Measurements from ENCODE around the gene CNOT8.

The CNOT8 gene

DNA sequence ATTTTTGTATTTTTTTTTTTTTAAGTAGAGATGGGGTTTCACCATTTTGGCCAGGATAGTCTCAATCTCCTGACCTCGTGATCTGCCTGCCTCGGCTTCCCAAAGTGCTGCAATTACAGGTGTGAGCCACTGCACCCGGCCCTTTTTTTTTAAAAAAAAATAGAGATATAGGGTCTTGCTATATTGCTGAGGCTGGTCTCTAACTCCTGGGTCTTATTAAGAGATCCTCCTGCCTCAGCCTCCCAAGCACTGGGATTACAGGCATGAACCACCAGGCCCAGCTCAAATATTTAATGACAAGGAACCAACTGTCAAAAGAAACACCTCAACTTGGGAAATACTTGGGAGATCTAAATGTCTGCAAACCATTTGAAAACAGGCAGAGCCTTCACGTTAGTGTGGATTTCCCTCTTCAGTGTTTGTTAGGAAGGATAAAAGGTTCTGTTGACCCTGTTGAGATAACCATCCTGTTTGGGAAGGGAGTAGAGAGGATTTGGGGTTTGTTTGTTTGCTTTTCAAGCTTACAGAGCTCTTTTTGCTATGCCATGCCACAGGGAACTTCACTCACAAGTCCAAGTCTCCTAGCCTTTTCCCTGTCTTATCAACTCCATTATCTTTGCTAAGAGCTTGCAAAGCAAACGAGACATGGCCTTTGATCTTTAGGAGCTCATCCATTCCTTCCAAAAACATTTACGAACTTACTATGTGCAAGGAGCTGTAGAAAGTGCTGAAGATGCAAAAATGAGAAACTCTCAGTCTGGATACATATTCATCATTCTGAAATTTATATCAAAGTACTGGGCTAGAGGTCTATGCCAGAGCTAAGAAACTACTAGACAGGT lies 15.5 kb upstream of the CNOT8 start:
- H3K36me3 Mint-ChIP-seq = no peaks in the 10 kb centered on the region
- ATAC-seq (ENCODE audit: low read depth) (no peak), DNase-seq (ENCODE audit: low spot score in 2 of 2) (no peak)
- H3K27ac Mint-ChIP-seq = no peak overlapping the region
- no peak overlapping the region for H3K4me3 Mint-ChIP-seq
- H3K9me3 Mint-ChIP-seq = no peaks in the 10 kb centered on the region
- no peaks in the 10 kb centered on the region for H3K27me3 Mint-ChIP-seq
- H3K4me1 Mint-ChIP-seq = no peaks in the 10 kb centered on the region

DNA sequence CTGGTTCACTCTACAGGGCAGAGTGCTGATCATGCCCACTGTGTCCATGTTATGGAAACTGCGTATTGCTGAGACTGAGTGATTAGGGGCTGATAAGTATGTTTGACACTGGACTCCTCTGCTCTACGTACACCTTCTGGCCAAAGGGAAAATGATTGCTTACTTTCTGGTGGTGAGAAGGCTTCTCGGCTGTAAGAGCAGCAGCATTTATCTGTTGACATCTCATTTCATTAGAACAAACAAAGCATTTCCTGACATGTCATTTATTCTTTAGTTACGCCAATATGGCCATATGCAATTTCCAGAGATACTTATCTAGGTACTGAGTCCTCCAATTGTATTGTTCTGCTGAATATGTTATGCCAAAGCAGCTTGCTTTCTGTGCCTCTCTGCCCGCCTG lies 13.6 kb upstream of the CNOT8 start:
- no peak overlapping the region for H3K4me3 Mint-ChIP-seq
- DNase-seq (ENCODE audit: low spot score in 2 of 2) = no peak
- H3K4me1 Mint-ChIP-seq = no peaks in the 10 kb centered on the region
- no peaks in the 10 kb centered on the region for H3K27me3 Mint-ChIP-seq
- H3K36me3 Mint-ChIP-seq = no peaks in the 10 kb centered on the region
- H3K27ac Mint-ChIP-seq = no peak overlapping the region
- no peak for ATAC-seq (ENCODE audit: low read depth)
- H3K9me3 Mint-ChIP-seq = no peaks in the 10 kb centered on the region

DNA sequence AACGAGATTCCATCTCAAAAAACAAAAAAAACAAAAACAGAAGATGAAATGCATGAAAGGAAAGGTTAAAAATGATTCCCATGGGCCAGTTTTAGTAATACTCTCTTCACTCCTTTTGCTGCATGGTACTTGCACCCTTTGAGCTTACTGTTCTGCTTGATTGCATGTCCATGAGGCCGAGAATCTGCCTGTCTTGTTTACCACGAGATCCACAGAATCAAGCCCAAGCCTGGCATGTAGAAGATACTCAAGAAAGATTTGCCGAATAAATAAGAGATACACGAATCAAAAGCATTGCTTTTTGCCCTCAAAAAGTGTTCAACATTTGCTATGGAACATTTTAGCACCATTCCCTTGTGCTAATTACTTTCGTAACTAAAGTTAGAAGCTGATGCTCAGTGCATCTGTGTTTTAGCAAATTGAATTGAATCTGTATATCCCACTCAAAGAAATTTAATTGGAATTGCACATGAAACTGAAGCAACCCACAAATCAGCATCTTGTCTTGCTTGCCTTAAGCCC lies 9.1 kb upstream of the CNOT8 start:
- H3K4me1 Mint-ChIP-seq = no peaks in the 10 kb centered on the region
- no peaks in the 10 kb centered on the region for H3K9me3 Mint-ChIP-seq
- H3K36me3 Mint-ChIP-seq = no peaks in the 10 kb centered on the region
- H3K4me3 Mint-ChIP-seq = no peak overlapping the region
- H3K27me3 Mint-ChIP-seq = no peaks in the 10 kb centered on the region
- ATAC-seq (ENCODE audit: low read depth) (no peak), DNase-seq (ENCODE audit: low spot score in 2 of 2) (no peak)
- H3K27ac Mint-ChIP-seq = no peak overlapping the region

DNA sequence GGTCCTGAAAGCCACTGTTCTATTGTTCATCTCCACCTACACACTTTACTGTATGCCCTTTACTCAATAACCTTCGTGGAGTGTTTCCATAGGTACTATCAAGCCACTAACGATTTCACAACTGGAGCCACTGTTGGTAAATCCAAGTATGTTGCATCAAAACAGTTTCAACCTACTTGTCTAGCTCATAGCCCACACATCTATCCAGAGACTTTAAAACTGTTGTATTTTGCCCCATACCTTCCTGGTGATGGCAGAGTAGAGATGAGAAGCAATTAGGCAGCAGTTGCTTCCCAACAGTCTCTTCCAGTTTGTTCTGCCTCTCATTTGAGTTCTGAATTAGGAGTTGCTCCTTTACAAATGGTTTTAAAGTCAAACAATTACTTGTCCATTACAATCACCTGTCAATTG lies 8.6 kb upstream of the CNOT8 start:
- H3K27me3 Mint-ChIP-seq = no peaks in the 10 kb centered on the region
- no peaks in the 10 kb centered on the region for H3K9me3 Mint-ChIP-seq
- DNase-seq (ENCODE audit: low spot score in 2 of 2) (no peak), ATAC-seq (ENCODE audit: low read depth) (no peak)
- H3K4me3 Mint-ChIP-seq = no peak overlapping the region
- H3K4me1 Mint-ChIP-seq = no peaks in the 10 kb centered on the region
- H3K27ac Mint-ChIP-seq = no peak overlapping the region
- H3K36me3 Mint-ChIP-seq = no peaks in the 10 kb centered on the region

DNA sequence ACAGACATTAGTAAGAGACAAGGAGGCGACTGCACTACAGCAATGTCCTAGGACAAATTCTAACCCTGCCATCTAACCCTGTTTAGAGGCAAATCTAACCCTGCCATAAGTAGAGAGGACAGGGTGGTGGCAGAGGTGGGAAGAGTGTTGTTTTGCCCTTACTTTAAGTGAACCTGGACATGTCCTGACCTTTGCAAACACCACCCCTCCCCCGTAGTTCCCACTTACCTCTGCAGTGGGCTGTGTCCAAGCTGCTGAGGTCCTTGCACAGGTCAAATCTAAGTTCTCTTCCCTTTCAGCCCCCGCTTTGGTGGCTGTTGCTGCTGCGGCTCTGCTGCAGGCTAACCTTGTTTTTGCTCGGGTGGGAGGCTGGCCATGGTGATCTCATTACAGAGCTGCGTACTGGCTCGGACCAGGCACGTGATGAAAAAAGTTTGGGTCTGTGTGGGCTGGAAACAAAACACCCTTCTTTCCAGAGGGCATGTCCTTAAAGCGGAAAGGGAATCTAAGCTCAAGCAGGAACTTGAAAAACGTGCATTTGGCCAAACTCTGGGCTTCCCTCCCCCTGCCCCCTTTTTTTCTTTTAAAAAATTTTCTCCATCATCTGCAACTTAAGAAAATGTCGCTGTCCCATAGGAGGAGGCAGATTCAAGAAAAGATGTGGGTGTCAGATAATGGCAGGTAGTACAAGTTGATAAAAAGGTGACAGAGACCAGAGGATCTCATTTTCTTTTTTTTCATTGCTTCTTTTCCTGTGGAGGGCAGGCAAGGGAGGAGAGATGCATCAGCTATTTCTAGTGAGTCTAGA lies 8.0 kb upstream of the CNOT8 start, which contains the start of gene FAXDC2:
TSS of gene FAXDC2 (minus strand) at position 349 of the 808 bp plus-strand sequence. CDS start 12,425 bp downstream, outside the sequence.
- Mint-ChIP-seq H3K27me3 (no peaks in the 10 kb centered on the region), H3K9me3 (no peaks in the 10 kb centered on the region), H3K4me3 (no peak within 1 kb of the TSS), H3K4me1 (no peaks in the 10 kb centered on the region), H3K36me3 (no peaks in the 10 kb centered on the region), H3K27ac (no peak within 1 kb of the TSS)
- ATAC-seq (ENCODE audit: low read depth) (no peak), DNase-seq (ENCODE audit: low spot score in 2 of 2) (no peak)

DNA sequence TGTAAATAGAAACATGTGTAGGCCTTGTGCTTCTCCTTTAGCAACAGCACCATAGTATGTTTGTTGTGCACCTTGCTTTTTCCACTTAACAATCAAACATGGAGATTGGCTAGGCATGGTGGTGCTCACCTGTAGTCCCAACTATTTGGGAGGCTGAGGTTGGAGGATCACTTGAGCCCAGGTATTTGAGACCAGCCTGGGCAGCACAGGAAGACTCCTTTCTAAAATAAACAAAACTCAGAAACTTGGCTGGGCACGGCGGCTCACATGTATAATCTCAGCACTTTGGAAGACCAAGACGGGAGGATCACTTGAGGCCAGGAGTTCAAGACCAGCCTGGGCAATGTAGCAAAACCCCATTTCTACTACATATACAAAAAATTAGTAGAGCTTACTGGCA lies 7.1 kb upstream of the CNOT8 start:
- H3K4me1 Mint-ChIP-seq = no peaks in the 10 kb centered on the region
- no peak for ATAC-seq (ENCODE audit: low read depth)
- no peaks in the 10 kb centered on the region for H3K36me3 Mint-ChIP-seq

DNA sequence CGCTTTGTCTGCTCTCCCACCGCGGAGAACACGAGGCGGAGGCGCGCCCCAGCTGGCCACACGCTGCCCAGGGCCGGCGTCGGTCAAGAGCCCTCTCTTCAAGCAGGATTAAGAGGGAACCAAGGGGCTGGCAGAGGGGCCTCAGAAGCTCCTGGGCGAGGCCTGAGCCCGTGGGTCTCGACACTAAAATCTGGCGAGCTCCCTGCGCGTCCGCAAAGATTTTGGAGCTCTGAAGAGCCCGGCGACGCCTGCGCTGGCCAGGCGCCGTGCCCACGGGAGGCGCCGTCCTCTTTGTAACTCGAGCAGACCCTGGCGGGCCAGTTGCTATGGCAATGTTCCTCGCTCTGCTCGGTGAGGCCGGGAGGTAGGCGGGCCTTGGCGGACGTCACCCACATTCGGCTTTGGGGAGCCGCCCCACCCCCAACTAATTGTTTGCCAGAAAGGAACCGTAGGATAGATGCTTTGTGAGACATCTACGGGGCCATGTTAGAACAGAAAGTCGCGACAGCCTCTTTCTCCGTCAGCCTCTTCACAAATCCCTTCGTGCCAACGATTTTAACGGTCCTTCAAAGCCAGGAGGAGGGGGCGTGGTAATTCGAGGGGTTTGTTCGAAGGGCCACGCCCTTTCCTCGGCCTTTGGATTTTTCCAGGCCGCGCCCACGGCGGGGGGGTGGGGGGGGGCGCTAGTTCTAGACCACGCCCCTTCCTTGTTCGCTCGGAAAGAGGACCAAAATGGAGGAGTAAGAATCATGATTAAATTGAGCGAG lies 714 bp upstream of the CNOT8 start:
- Mint-ChIP-seq H3K27me3 (no peaks in the 10 kb centered on the region), H3K36me3 (peaks cover 3% of the 10 kb centered on the region), H3K4me1 (peaks cover 27% of the 10 kb centered on the region), H3K4me3 (peak overlapping the region; percentile 93), H3K9me3 (no peaks in the 10 kb centered on the region), H3K27ac (peak overlapping the region; percentile 94)
- ATAC-seq (ENCODE audit: low read depth) (peak; percentile 57), DNase-seq (ENCODE audit: low spot score in 2 of 2) (peak; percentile 81 to 82)

More for the DNA sequence above, 7.1 kb upstream of the CNOT8 start:
- no peaks in the 10 kb centered on the region for H3K9me3 Mint-ChIP-seq
- no peak for DNase-seq (ENCODE audit: low spot score in 2 of 2)
- no peak overlapping the region for H3K4me3 Mint-ChIP-seq
- no peak overlapping the region for H3K27ac Mint-ChIP-seq
- no peaks in the 10 kb centered on the region for H3K27me3 Mint-ChIP-seq

DNA sequence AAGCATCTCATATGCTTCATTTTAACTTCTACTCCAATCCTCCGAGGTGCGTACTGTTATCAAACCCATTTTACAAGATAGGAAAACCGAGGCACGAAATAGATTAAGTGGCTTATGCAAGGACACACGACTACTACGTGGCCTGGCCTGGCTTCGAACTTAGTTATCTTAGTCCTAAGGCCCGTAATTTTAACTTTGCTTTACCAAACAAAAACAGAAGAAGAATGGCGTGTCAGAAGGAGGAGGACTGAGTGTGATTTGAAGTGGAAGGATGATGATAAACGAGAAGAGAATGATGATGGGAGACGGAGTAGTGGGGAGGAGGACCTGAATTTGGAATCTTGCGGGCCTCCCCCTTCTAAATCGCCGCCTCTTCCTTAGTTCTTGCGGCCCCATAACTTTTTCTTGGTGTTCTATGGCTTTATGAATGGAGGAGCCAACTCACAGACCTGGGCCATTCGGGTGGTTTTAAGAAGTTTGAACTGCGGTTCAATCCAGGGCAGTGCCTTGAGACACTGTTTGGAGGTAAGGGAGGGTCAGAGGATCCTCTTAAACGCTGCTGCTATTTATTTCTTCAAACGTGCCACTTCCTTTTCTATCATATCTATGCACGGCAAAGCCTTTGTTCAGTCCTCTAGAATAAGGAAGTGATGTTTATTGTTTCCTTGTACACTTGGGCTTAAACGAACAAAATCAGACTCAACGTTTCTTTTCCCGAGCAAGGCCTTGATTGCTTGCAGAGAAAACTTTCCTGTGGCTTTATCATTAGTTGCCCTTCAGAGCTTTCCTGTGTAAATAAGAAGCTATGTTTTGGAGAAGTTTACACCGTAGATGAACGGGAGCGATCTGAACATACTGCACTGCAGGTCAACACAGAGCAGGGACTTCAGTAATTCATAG lies 795 bp downstream of the CNOT8 start:
- Mint-ChIP-seq H3K9me3 (no peaks in the 10 kb centered on the region), H3K36me3 (peaks cover 6% of the 10 kb centered on the region), H3K4me3 (peak overlapping the region; percentile 93), H3K27me3 (no peaks in the 10 kb centered on the region), H3K27ac (peak overlapping the region; percentile 94), H3K4me1 (peaks cover 34% of the 10 kb centered on the region)
- DNase-seq (ENCODE audit: low spot score in 2 of 2) (peak; percentile 17 to 29), ATAC-seq (ENCODE audit: low read depth) (peak; percentile 27)

DNA sequence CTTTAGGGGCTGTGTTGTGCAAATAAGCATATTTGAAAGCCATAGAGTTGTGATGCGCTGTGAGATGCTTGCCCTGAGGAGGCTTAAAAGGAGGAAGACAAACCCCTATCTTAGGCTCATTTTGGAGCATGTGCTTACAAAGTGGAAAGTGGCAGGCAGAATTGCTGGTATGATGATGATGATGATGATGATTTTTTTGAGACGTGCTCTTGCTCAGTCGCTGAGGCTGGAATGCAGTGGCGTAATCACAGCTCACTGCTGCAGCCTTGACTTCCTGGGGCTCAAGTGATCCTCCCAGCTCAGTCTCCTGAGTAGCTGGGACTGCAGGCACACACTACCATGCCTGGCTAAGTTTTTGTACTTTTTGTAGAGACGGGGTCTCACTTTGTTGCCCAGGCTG lies 1.7 kb downstream of the CNOT8 start:
- Mint-ChIP-seq H3K27ac (peak overlapping the region; percentile 94), H3K36me3 (peaks cover 9% of the 10 kb centered on the region), H3K4me3 (peak overlapping the region; percentile 93), H3K4me1 (peaks cover 37% of the 10 kb centered on the region), H3K27me3 (no peaks in the 10 kb centered on the region), H3K9me3 (no peaks in the 10 kb centered on the region)
- ATAC-seq (ENCODE audit: low read depth) (no peak), DNase-seq (ENCODE audit: low spot score in 2 of 2) (no peak)

DNA sequence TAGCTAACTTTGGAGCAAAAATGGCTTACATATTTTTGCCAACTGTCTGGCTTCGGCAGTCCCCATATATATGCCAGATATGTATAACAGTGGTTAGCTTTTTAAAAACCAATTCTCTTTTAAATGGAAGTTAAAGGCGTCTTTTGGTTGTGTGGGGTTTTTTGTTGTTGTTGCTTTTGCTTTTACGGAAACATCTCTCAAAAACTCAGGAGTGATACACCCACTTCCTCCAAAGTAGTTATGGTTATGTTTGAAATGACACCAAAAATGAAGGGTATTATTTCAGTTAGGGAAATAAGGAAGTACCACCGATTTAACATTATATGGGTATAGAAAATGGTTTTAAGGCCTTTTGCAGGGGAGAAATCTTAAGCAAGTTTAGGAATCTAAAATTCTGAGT lies 2.3 kb downstream of the CNOT8 start:
- DNase-seq (ENCODE audit: low spot score in 2 of 2) (no peak), ATAC-seq (ENCODE audit: low read depth) (no peak)
- Mint-ChIP-seq H3K4me3 (peak overlapping the region; percentile 93), H3K9me3 (no peaks in the 10 kb centered on the region), H3K36me3 (peaks cover 13% of the 10 kb centered on the region), H3K27me3 (no peaks in the 10 kb centered on the region), H3K4me1 (peaks cover 37% of the 10 kb centered on the region), H3K27ac (peak overlapping the region; percentile 94)

DNA sequence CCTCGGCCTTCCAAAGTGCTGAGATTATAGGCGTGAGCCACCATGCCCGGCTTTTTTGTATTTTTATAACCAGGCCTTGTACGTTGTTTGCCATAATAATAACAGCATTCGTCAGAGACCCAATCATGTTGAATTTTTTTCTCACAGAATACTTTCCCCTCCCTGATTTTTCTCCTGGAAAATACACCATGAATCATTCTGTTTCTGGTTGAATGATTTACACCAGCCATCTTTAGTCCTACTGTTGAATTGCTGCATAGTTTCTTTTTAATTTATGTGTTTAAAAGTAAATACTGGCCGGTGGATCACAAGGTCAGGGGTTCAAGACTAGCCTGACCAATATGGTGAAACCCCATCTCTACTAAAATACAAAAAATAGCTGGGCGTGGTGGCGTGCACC lies 3.5 kb downstream of the CNOT8 start:
- H3K27me3 Mint-ChIP-seq = no peaks in the 10 kb centered on the region
- H3K36me3 Mint-ChIP-seq = peaks cover 18% of the 10 kb centered on the region
- no peaks in the 10 kb centered on the region for H3K9me3 Mint-ChIP-seq
- peak overlapping the region; percentile 44 for H3K4me3 Mint-ChIP-seq
- no peak for ATAC-seq (ENCODE audit: low read depth)
- no peak overlapping the region for H3K27ac Mint-ChIP-seq
- H3K4me1 Mint-ChIP-seq = peaks cover 35% of the 10 kb centered on the region
- DNase-seq (ENCODE audit: low spot score in 2 of 2) = no peak

DNA sequence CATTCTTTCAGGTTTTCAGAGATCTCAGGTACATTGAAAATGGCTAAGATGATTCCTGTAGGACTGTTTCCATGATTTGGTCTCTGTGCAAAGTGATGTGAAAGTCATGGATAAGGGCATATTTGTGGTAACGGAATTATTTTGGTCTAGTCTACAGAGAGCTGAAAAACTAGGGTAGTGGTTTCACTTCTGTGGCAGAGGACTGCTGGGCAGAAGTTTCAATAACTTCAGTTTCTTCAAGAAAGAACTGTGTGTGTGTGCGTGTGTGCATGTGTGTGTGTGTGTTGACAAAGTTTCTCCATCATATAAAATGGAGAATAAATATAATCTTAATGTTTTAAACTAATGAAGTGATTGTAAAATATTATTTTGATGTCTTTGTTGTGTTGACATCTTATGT lies 4.3 kb downstream of the CNOT8 start:
- Mint-ChIP-seq H3K36me3 (peaks cover 20% of the 10 kb centered on the region), H3K27ac (peak overlapping the region; percentile 72), H3K9me3 (no peaks in the 10 kb centered on the region), H3K27me3 (no peaks in the 10 kb centered on the region), H3K4me1 (peaks cover 33% of the 10 kb centered on the region), H3K4me3 (peak overlapping the region; percentile 51)
- DNase-seq (ENCODE audit: low spot score in 2 of 2) (no peak), ATAC-seq (ENCODE audit: low read depth) (no peak)

All from memory B cell (primary cell).